ENCODE data around the gene RNU1-2. TPM values are rescaled to one million over a fixed set of nuclear protein-coding genes. Genes with fewer than 3 reads are reported as not detected.
"Not testable (repeated sequence)": the region's sequence is repeated elsewhere in the genome, so short reads cannot be mapped to it uniquely, and the experiment has no call there.

RNU1-2 gene
- total and polyA plus RNA-seq, 8 donors = under 0.01 to 9,966 (median under 0.01) TPM; not detected in 3

DNA sequence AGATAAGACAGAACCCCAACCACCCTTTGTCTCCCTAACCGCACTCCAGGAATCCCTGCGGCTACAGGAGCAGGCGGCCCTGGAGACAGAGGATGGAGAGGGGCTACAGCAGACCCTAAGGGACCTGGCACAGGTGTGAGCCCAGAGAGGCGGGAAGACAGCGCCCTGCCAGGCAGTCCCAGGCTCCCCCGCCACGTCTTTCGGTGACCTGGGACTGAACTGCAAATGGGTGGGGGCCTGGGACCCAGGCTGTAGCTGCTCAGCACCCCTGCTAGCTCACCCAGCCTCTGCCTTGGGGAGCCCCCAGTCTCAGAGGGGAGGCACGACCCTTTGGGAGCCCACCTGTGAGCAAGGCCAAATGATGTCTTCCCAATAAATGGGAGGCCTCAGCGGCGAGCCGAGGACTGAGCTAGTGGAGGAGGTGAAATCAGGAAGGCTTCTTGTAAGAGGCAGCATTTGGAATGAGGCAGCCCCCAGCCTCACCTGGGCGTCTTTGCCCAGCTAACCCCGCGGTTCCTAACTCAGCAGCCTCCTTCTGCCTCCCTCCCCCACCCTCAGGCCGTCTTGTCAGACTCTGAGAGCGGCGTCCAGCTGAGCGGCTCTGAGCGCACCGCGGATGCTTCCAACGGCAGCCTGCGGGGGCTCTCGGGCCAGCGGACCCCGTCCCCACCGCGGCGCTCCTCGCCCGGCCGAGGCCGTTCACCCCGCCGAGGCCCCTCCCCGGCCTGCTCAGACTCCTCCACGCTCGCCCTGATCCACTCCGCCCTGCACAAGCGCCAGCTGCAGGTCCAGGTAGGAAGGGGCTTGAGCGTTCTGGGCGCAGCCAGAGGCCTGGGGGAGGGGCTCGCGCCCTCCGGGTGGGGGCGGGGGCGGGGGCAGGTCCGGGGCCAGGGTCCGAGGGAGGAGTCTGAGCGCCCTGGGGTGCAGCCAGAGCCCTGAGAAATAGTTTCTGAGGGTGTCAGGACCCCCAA lies 42.9 kb downstream of the RNU1-2 start:
- no peaks in the 10 kb centered on the region for H3K4me1 ChIP-seq
- peaks cover 2 to 98% (median 70%) of the 10 kb centered on the region in 4 donors for H3K36me3 ChIP-seq
- WGBS, 5 donors = 56 to 84% (median 72%) methylated on average over 44 to 51 of the region's 51 CpGs
- no peaks in the 10 kb centered on the region for H3K27me3 ChIP-seq
- intact Hi-C loops (cut with DNase I; ENCODE audit: low total_unique reads) = no loop called here
- DNase-seq = no peak
- H3K9me3 ChIP-seq = no peaks in the 10 kb centered on the region
- H3K4me3 ChIP-seq = peak overlapping the region in 1 of 4 donors; percentile 31
- TF ChIP-seq POLR2AphosphoS5 (IDR thresholded peaks at IDR 0.05) = no peak
- TF ChIP-seq, protein P1, sequence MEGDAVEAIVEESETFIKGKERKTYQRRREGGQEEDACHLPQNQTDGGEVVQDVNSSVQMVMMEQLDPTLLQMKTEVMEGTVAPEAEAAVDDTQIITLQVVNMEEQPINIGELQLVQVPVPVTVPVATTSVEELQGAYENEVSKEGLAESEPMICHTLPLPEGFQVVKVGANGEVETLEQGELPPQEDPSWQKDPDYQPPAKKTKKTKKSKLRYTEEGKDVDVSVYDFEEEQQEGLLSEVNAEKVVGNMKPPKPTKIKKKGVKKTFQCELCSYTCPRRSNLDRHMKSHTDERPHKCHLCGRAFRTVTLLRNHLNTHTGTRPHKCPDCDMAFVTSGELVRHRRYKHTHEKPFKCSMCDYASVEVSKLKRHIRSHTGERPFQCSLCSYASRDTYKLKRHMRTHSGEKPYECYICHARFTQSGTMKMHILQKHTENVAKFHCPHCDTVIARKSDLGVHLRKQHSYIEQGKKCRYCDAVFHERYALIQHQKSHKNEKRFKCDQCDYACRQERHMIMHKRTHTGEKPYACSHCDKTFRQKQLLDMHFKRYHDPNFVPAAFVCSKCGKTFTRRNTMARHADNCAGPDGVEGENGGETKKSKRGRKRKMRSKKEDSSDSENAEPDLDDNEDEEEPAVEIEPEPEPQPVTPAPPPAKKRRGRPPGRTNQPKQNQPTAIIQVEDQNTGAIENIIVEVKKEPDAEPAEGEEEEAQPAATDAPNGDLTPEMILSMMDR (IDR thresholded peaks at IDR 0.05) = no peak
- no peak for TF ChIP-seq EP300 (IDR thresholded peaks at IDR 0.05)
- no peak for TF ChIP-seq POLR2A (IDR thresholded peaks at IDR 0.05)
- H3K27ac ChIP-seq = no peak overlapping the region

DNA sequence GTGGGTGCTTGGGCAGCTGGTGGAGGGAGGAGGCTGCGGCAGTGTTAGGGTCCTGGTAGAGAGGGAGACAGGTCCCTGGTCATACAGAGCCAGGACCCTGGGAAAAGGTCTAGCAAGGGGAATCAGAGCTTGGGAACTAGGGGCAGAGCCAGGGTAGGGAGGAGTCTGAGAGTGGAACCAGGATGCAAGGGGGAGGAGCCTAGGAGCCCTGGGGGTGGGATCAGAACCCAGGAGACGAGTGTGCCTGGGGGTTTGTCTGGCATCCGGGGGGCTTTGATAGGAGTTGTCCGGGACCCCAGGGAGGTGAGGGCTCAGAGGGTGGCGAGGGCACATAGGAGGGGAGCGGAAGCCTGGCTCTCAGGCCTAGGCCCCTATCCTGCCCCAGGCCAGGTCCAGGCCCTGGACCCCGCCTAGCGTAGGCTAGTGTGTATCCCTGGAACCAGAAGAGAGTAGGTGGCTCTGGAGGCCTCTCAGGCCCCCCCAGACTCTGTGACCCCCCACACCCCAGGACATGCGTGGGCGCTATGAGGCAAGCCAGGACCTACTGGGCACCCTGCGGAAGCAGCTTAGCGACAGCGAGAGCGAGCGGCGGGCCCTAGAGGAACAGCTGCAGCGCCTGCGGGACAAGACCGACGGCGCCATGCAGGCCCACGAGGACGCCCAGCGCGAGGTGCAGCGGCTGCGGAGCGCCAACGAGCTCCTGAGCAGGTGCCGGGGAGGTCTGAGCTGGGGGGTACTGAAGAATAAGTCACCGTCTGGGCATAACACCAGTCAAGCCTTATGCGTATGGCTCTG lies 43.8 kb downstream of the RNU1-2 start:
- H3K9me3 ChIP-seq; DNase-seq; H3K27me3 ChIP-seq; H3K4me1 ChIP-seq; H3K4me3 ChIP-seq; H3K27ac ChIP-seq; intact Hi-C loops (cut with DNase I; ENCODE audit: low total_unique reads): not testable (repeated sequence)
- WGBS, 5 donors = 92 to 96% (median 95%) methylated on average over 21 to 32 of the region's 32 CpGs
- peaks cover 2 to 98% (median 80%) of the 10 kb centered on the region in 4 donors for H3K36me3 ChIP-seq

DNA sequence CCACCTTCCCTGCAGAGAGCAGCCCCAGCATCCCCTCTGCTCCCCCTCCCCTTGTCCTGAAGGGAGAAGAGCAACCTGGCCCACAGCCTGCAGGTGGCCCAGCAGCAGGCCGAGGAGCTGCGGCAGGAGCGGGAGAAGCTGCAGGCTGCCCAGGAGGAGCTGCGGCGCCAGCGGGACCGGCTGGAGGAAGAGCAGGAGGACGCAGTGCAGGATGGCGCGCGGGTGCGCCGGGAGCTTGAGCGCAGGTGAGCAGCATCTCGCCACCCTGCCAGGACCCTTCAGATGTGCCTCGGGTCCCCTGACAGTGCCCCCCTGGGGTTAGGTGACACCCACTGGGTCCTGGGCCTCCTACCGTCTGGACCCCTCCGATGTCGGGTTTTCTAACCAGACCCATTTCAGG lies 48.3 kb downstream of the RNU1-2 start:
- WGBS, 5 donors = 88 to 96% (median 95%) methylated on average over 19 of the region's 19 CpGs
- no peak overlapping the region for H3K4me3 ChIP-seq
- no peak for DNase-seq
- TF ChIP-seq POLR2A (IDR thresholded peaks at IDR 0.05) (no peak), EP300 (IDR thresholded peaks at IDR 0.05) (no peak), POLR2AphosphoS5 (IDR thresholded peaks at IDR 0.05) (no peak)
- TF ChIP-seq, protein P1 (IDR thresholded peaks at IDR 0.05) = no peak
- H3K4me1 ChIP-seq = peaks cover 13 to 15% (median 14%) of the 10 kb centered on the region in 4 donors
- intact Hi-C loops (cut with DNase I; ENCODE audit: low total_unique reads) = no loop called here
- no peaks in the 10 kb centered on the region for H3K27me3 ChIP-seq
- H3K9me3 ChIP-seq = no peaks in the 10 kb centered on the region
- H3K27ac ChIP-seq = no peak overlapping the region
- peaks cover 11 to 100% (median 67%) of the 10 kb centered on the region in 4 donors for H3K36me3 ChIP-seq

DNA sequence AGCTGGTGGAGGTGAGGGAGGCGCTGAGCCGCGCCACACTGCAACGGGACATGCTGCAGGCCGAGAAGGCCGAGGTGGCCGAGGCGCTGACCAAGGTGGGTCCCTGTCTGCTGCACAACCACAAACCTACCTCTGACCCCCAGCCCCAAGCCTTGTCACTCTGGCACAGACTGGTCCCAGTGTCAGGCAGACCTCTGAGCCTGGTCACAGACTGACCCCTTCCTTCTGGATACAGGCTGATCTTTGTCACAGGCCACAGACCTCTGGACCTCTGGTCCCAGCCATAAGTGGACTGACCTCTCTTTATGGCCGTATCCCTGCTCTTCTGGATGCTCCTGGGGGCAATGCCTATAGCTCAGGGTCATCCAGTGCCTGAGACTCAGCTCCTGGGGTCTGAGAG lies 49.7 kb downstream of the RNU1-2 start:
- 89 to 99% (median 96%) methylated on average over 5 to 9 of the region's 9 CpGs; no CpG with 5 or more reads in 1 of the 5 donors for WGBS, 5 donors
- not testable (repeated sequence) for H3K27me3 ChIP-seq

More for the DNA sequence above, 49.7 kb downstream of the RNU1-2 start:
- H3K4me3 ChIP-seq; H3K9me3 ChIP-seq; intact Hi-C loops (cut with DNase I; ENCODE audit: low total_unique reads); DNase-seq; H3K27ac ChIP-seq: not testable (repeated sequence)
- H3K36me3 ChIP-seq = peaks cover 11 to 93% (median 56%) of the 10 kb centered on the region in 4 donors
- peaks cover 13 to 20% (median 17%) of the 10 kb centered on the region in 4 donors for H3K4me1 ChIP-seq

Small RNA genes within 50 kb of the gene (small RNA-seq; reads per million reads assigned to genes)
- gene MIR3675 (0 reads per million in 4 donors), gene RNU1-2 (0 reads per million in 4 donors), gene RNU1-5P (0 reads per million in 4 donors)

Other genes with a start within 250 kb of the RNU1-2 start
- 1,000 to 10,000 TPM in 1 of 5 donors, under 1 TPM in 4; under 0.01 to 9,966 (median under 0.01) TPM for gene RNU1-3, start 229.0 kb upstream of the RNU1-2 start, total RNA-seq
- gene RNU1-3, start 229.0 kb upstream of the RNU1-2 start, polyA plus RNA-seq = not detected
- gene RNU1-4, start 155.5 kb upstream of the RNU1-2 start, total RNA-seq = 1,000 to 10,000 TPM in 1 of 5 donors, under 1 TPM in 4; under 0.01 to 9,966 (median under 0.01) TPM
- gene RNU1-4, start 155.5 kb upstream of the RNU1-2 start, polyA plus RNA-seq = not detected
- 100 to 1,000 TPM in 1 of 5 donors, 10 to 100 TPM in 4; 14.0 to 942 (median 49.1) TPM for gene CROCC, start 26.0 kb downstream of the RNU1-2 start, total RNA-seq
- 10 to 100 TPM; 17.0 to 27.1 (median 26.2) TPM for gene CROCC, start 26.0 kb downstream of the RNU1-2 start, polyA plus RNA-seq
- gene MFAP2, start 84.6 kb downstream of the RNU1-2 start, total RNA-seq = 10 to 100 TPM in 1 of 5 donors, 1 to 10 TPM in 3, not detected in 1; 5.5 to 31.5 (median 9.3) TPM
- gene MFAP2, start 84.6 kb downstream of the RNU1-2 start, polyA plus RNA-seq = 10 to 100 TPM in 1 of 3 donors, 1 to 10 TPM in 2; 2.7 to 10.8 (median 4.2) TPM
- 100 to 1,000 TPM in 2 of 5 donors, 10 to 100 TPM in 3; 11.1 to 249 (median 42.6) TPM for gene ATP13A2, start 115.9 kb downstream of the RNU1-2 start, total RNA-seq
- gene ATP13A2, start 115.9 kb downstream of the RNU1-2 start, polyA plus RNA-seq = 10 to 100 TPM; 14.2 to 22.5 (median 19.9) TPM
- gene SDHB, start 158.1 kb downstream of the RNU1-2 start, total RNA-seq = 100 to 1,000 TPM in 3 of 5 donors, 10 to 100 TPM in 2; 42.6 to 246 (median 117) TPM
- 100 to 1,000 TPM in 2 of 3 donors, 10 to 100 TPM in 1; 91.6 to 151 (median 125) TPM for gene SDHB, start 158.1 kb downstream of the RNU1-2 start, polyA plus RNA-seq
- 10 to 100 TPM in 1 of 5 donors, 1 to 10 TPM in 3, not detected in 1; 1.3 to 86.0 (median 3.9) TPM for gene PADI2, start 223.5 kb downstream of the RNU1-2 start, total RNA-seq
- gene PADI2, start 223.5 kb downstream of the RNU1-2 start, polyA plus RNA-seq = under 1 TPM; 0.31 to 0.50 (median 0.33) TPM